Glutamatergic neuron (in vitro differentiated cells): Measurements from ENCODE around the gene HSD17B8. TPM values are rescaled to one million over a fixed set of nuclear protein-coding genes. Genes with fewer than 3 reads are reported as not detected.

ENCODE experiments used
- DNase-seq: peaks from one replicate; pipeline ENCODE4 v3.0.0; 2022
- H3K27ac Mint-ChIP-seq: one replicate; pipeline ENCODE4 v1.8.0; 2020; ENCODE audit warnings: mild to moderate bottlenecking, mixed read lengths, inconsistent platforms; ENCODE audit not compliant: unreplicated experiment
- H3K27me3 Mint-ChIP-seq: one replicate; pipeline ENCODE4 v1.8.0; 2020; ENCODE audit warnings: mild to moderate bottlenecking, moderate library complexity, mixed read lengths, inconsistent platforms; ENCODE audit not compliant: unreplicated experiment
- H3K36me3 Mint-ChIP-seq: one replicate; pipeline ENCODE4 v1.8.0; 2020; ENCODE audit warnings: mild to moderate bottlenecking, mixed read lengths, inconsistent platforms; ENCODE audit not compliant: unreplicated experiment
- H3K4me1 Mint-ChIP-seq: one replicate; pipeline ENCODE4 v1.8.0; 2020; ENCODE audit warnings: mild to moderate bottlenecking, low read depth, mixed read lengths, inconsistent platforms; ENCODE audit not compliant: unreplicated experiment
- H3K4me3 Mint-ChIP-seq: one replicate; pipeline ENCODE4 v1.8.0; 2020; ENCODE audit warnings: mild to moderate bottlenecking, mixed read lengths, inconsistent platforms; ENCODE audit not compliant: unreplicated experiment
- H3K9me3 Mint-ChIP-seq: one replicate; pipeline ENCODE4 v1.8.0; 2020; ENCODE audit warnings: mild to moderate bottlenecking, moderate library complexity, mixed read lengths, inconsistent platforms; ENCODE audit not compliant: unreplicated experiment
- total RNA-seq: library from RNA; stranded (reverse); fragmentation: NEBNext Ultra II Directional; extraction: Animal tissue kit (Norgen Biotek cat#: 25700); gene quantifications from one replicate; pipeline ENCODE4 v1.2.1, GENCODE V29; 2021; ENCODE audit not compliant: unreplicated experiment
- TF ChIP-seq, protein P1 (sequence below): fragments of 200-600 bp; sonication (generic); IDR thresholded peaks from one replicate; pipeline ENCODE4 v1.5.0; 2021; ENCODE audit not compliant: partially characterized antibody, unreplicated experiment

The HSD17B8 gene
- total RNA-seq, 1 donor from 2014 or later: 4.6 TPM

- H3K4me3 Mint-ChIP-seq: no peak overlapping the region
- peaks cover 14% of the 10 kb centered on the region for H3K27me3 Mint-ChIP-seq
- H3K36me3 Mint-ChIP-seq: no peaks in the 10 kb centered on the region
- peaks cover 4% of the 10 kb centered on the region for H3K9me3 Mint-ChIP-seq
- no peak overlapping the region for H3K27ac Mint-ChIP-seq
- DNase-seq: no peak
- TF ChIP-seq, protein P1, sequence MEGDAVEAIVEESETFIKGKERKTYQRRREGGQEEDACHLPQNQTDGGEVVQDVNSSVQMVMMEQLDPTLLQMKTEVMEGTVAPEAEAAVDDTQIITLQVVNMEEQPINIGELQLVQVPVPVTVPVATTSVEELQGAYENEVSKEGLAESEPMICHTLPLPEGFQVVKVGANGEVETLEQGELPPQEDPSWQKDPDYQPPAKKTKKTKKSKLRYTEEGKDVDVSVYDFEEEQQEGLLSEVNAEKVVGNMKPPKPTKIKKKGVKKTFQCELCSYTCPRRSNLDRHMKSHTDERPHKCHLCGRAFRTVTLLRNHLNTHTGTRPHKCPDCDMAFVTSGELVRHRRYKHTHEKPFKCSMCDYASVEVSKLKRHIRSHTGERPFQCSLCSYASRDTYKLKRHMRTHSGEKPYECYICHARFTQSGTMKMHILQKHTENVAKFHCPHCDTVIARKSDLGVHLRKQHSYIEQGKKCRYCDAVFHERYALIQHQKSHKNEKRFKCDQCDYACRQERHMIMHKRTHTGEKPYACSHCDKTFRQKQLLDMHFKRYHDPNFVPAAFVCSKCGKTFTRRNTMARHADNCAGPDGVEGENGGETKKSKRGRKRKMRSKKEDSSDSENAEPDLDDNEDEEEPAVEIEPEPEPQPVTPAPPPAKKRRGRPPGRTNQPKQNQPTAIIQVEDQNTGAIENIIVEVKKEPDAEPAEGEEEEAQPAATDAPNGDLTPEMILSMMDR: no peak
- H3K4me1 Mint-ChIP-seq: no peaks in the 10 kb centered on the region
These were observed 23.3 kb upstream of the HSD17B8 start for GRCh38 chr6:33181141-33181540.

DNA sequence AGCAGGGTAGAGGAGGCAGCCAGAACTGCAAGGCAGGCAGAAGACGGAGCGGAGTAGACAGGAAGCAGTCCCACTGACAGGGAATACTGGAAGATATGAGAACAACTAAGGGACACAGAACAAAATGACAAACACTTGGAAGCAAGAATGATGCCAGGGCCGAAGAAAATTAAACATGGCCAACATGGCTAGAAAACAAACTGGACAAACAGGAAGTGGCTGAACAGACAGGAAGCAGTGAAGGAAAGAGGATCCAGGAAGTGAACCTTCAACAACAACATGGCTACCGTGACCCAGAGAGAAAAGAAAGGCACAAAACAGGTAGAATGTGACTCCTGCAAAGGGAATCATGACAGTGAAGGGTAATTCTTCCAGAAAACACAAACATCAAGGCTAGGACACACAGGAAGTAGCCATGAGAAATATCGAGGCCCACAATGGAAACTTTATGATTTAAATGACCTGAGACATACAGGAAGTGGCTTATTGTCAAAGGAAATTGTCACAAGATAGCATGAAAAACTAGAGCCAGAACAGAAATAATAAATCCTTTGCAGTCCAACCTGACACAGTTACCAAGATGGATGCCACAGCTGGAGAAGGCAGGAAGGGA, 21.3 kb upstream of the HSD17B8 start:
- DNase-seq: no peak
- Mint-ChIP-seq H3K36me3 (peaks cover 3% of the 10 kb centered on the region), H3K27me3 (peaks cover 17% of the 10 kb centered on the region), H3K4me3 (no peak overlapping the region), H3K4me1 (no peaks in the 10 kb centered on the region), H3K9me3 (peaks cover 4% of the 10 kb centered on the region), H3K27ac (no peak overlapping the region)
- TF ChIP-seq, protein P1: no peak

DNA sequence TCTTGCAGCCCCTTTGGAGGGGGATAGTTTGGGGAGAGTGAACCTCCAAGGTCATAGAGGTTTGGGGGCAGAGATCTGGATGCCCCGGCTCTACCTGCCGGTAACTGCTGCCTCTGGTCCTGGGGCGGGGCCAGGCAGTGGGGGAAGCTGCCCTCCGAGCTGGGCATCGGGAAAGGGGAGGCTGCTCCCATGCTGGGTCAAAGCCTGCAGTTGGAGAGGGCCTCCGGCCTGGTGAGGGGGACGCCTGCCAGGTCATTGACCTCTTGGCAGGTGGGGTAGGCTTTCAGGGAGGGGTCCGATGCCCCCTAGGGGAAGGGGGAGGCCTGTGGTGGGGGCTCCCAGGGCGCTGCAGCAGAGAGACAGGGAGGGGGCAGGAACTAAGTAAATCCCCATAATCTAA, 19.3 kb upstream of the HSD17B8 start:
- Mint-ChIP-seq H3K36me3 (peaks cover 5% of the 10 kb centered on the region), H3K4me3 (no peak overlapping the region), H3K9me3 (peaks cover 4% of the 10 kb centered on the region), H3K27me3 (peaks cover 15% of the 10 kb centered on the region), H3K4me1 (no peaks in the 10 kb centered on the region), H3K27ac (no peak overlapping the region)
- TF ChIP-seq, protein P1: no peak
- no peak for DNase-seq

- no peak overlapping the region for H3K27ac Mint-ChIP-seq
- DNase-seq: no peak
- peaks cover 4% of the 10 kb centered on the region for H3K9me3 Mint-ChIP-seq
- H3K4me1 Mint-ChIP-seq: peaks cover 2% of the 10 kb centered on the region
- H3K27me3 Mint-ChIP-seq: peaks cover 15% of the 10 kb centered on the region
- peaks cover 5% of the 10 kb centered on the region for H3K36me3 Mint-ChIP-seq
- no peak overlapping the region for H3K4me3 Mint-ChIP-seq
- TF ChIP-seq, protein P1: no peak
These were observed 18.7 kb upstream of the HSD17B8 start for GRCh38 chr6:33185654-33186187.

DNA sequence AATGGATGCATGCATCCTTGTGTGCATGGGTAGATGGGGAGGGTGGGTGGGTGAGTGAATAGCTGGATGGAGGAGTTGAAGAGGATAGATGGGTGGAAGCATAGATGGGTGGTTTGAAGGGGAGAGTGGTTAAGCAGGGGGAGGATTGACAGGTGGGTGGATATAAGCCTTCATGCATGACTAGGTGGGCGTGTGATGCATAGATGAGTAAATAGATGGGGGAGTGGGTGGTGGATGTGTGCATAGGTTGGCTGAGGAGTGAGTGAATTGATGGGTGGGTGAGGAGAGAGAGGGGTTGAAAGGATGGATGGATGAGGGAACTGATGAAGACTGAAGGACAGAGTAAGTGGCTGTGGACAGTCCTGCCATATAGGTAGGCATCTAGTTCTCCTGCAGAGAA, 16.6 kb upstream of the HSD17B8 start:
- DNase-seq: no peak
- Mint-ChIP-seq H3K27ac (no peak overlapping the region), H3K9me3 (peaks cover under 1% of the 10 kb centered on the region), H3K27me3 (peaks cover 11% of the 10 kb centered on the region), H3K4me3 (no peak overlapping the region), H3K36me3 (peaks cover 5% of the 10 kb centered on the region), H3K4me1 (peaks cover 4% of the 10 kb centered on the region)
- TF ChIP-seq, protein P1: no peak
